ENCODE results near the gene POLE2. TPM values are rescaled to one million over a fixed set of nuclear protein-coding genes. Genes with fewer than 3 reads are reported as not detected.

Gene POLE2
- total RNA-seq, 1 experiment from 2014 or later, result 38.6 TPM

DNA sequence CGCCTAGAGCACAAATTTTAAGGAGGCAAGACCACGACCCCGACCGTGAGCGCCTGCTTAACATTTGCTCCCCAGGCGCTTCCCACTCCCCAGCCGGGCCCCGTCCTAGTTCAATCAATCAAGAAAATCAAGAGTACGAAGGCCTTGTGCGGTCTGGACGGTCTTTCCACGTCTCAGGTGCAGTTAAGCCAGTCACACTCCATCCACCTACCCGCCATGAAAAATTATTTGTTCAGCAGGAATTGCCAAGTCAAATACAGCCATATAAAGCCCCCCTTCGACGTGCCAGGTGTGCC lies 89.9 kb downstream of the POLE2 start:
- CTCF ChIA-PET, result interaction anchor here (0.7 kb wide), 1 partner anchor 12 kb away, joined by 5 read pairs; no protein-coding TSS in a partner anchor

DNA sequence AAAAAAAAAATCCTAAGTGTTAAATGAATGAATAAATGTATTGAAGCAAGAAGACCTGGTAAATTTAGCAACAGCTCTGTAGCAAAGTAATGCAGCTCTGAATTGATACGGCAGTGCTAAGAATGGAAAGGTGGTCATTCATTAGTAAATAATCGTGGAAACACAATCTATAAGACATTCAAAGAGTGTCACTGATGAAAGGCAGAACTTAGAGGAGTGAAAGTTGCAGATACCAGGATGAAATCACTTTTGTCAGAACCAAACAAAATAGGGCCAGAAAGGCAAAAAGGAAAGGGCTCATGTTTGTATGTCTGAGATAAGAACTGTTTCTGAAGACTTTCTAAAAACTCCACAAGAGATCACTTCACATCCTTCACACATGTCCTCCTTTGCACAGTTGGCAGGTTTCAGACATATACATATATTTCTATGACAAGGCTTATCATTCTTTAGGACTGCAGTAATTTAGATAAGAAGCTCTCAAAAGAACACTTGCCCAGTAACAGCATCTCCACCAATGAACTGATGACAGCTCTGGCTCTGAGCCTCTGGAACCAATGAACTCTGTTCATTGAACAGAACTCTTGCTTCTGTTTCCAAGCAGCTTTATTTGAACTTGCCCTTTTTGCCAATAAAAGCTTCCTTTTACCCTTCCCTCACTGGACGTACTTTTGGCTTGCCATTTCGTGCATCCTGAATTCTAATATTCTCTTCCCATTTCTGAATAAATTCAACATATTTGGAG lies 93.5 kb downstream of the POLE2 start:
- CTCF ChIA-PET, result interaction anchor here (0.5 to 1.7 kb wide), 4 partner anchors 8 to 173 kb away, joined by 3 to 7 read pairs (median 4); partner anchors contain the start of genes KLHDC2 and RPS29
- Histone ChIP-seq H3K9me3 (ENCODE audit: low read length) (no peaks in the 10 kb centered on the region), H3F3A (ENCODE audit: low read length, unreplicated experiment) (no peaks in the 10 kb centered on the region), H3K4me1 (ENCODE audit: insufficient read depth, low read length) (peaks cover 28% of the 10 kb centered on the region), H3K9me2 (replicated peaks; ENCODE audit: low read length) (no peaks in the 10 kb centered on the region), H4K20me1 (ENCODE audit: low read length) (no peaks in the 10 kb centered on the region), H3K4me3 (ENCODE audit: low read length) (no peak overlapping the region), H3K27ac (ENCODE audit: low read length) (no peak overlapping the region), H3K36me3 (ENCODE audit: low read depth, low read length) (no peaks in the 10 kb centered on the region), H3K79me2 (ENCODE audit: low read length) (peaks cover 31% of the 10 kb centered on the region), H3K27me3 (ENCODE audit: low read length) (no peaks in the 10 kb centered on the region), H3K9ac (ENCODE audit: low read length) (no peak overlapping the region), H2AFZ (ENCODE audit: low read length) (no peak overlapping the region), H3K4me2 (ENCODE audit: low read length) (no peak overlapping the region)
- no TSS peak for BruUV-seq (replicated peaks)
- peak; percentile 32 for DNase-seq
- ATAC-seq, result no peak
- POLR2A ChIA-PET (ENCODE audit: unreplicated experiment), result interaction anchor here (1.7 kb wide), 1 partner anchor 8 kb away, joined by 10 read pairs; the partner anchor contains the start of gene RPS29
- intact Hi-C loops (cut with micrococcal nuclease), result no loop called here
- TF ChIP-seq EZH2phosphoT487 (IDR thresholded peaks at IDR 0.05; ENCODE audit: borderline replicate concordance, low read length) (no peak), EZH2 (IDR thresholded peaks at IDR 0.05; ENCODE audit: low read length, unreplicated experiment) (no peak)
- TF ChIP-seq, protein P1, sequence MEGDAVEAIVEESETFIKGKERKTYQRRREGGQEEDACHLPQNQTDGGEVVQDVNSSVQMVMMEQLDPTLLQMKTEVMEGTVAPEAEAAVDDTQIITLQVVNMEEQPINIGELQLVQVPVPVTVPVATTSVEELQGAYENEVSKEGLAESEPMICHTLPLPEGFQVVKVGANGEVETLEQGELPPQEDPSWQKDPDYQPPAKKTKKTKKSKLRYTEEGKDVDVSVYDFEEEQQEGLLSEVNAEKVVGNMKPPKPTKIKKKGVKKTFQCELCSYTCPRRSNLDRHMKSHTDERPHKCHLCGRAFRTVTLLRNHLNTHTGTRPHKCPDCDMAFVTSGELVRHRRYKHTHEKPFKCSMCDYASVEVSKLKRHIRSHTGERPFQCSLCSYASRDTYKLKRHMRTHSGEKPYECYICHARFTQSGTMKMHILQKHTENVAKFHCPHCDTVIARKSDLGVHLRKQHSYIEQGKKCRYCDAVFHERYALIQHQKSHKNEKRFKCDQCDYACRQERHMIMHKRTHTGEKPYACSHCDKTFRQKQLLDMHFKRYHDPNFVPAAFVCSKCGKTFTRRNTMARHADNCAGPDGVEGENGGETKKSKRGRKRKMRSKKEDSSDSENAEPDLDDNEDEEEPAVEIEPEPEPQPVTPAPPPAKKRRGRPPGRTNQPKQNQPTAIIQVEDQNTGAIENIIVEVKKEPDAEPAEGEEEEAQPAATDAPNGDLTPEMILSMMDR (conservative IDR thresholded peaks at IDR 0.05; ENCODE audit: low read depth, low read length), result no peak

More for the DNA sequence above, 89.9 kb downstream of the POLE2 start:
- Histone ChIP-seq H3K27ac (ENCODE audit: low read length) (peak overlapping the region; percentile 82), H2AFZ (ENCODE audit: low read length) (peak overlapping the region; percentile 90), H3F3A (ENCODE audit: low read length, unreplicated experiment) (no peaks in the 10 kb centered on the region), H3K36me3 (ENCODE audit: low read depth, low read length) (peaks cover 5% of the 10 kb centered on the region; the same call in 1 of the 2 replicates), H3K27me3 (ENCODE audit: low read length) (no peaks in the 10 kb centered on the region), H3K9ac (ENCODE audit: low read length) (peak overlapping the region; percentile 97), H3K4me3 (ENCODE audit: low read length) (peak overlapping the region; percentile 94), H3K4me1 (ENCODE audit: insufficient read depth, low read length) (peaks cover 34% of the 10 kb centered on the region), H3K79me2 (ENCODE audit: low read length) (peaks cover 60% of the 10 kb centered on the region), H3K4me2 (ENCODE audit: low read length) (peak overlapping the region; percentile 97), H4K20me1 (ENCODE audit: low read length) (no peaks in the 10 kb centered on the region), H3K9me3 (ENCODE audit: low read length) (no peaks in the 10 kb centered on the region), H3K9me2 (replicated peaks; ENCODE audit: low read length) (no peaks in the 10 kb centered on the region)
- no peak for DNase-seq
- ATAC-seq, result peak; percentile 7
- TF ChIP-seq EZH2 (IDR thresholded peaks at IDR 0.05; ENCODE audit: low read length, unreplicated experiment), result no peak
- TF ChIP-seq EZH2phosphoT487 (IDR thresholded peaks at IDR 0.05; ENCODE audit: borderline replicate concordance, low read length), result no peak
- TF ChIP-seq, protein P1 (conservative IDR thresholded peaks at IDR 0.05; ENCODE audit: low read depth, low read length), result no peak
- intact Hi-C loops (cut with micrococcal nuclease), result loop anchor here (1.0 kb wide), 1 partner anchor 22 kb away; the partner anchor contains the start of genes MGAT2 and RPL36AL
- BruUV-seq (replicated peaks), result TSS peak; percentile 67
- POLR2A ChIA-PET (ENCODE audit: unreplicated experiment), result no interaction called here

Other genes with a start within 250 kb of the POLE2 start
- gene RPS29, start 101.8 kb downstream of the POLE2 start, total RNA-seq (2014; rRNA removed), result 1,420 and 1,912 TPM in 2 replicates
- 46.9 and 53.0 TPM in 2 replicates for gene LRR1, start 89.3 kb downstream of the POLE2 start, total RNA-seq (2014; rRNA removed)
- 408 and 411 TPM in 2 replicates for gene RPL36AL, start 67.6 kb downstream of the POLE2 start, total RNA-seq (2014; rRNA removed)
- gene MGAT2, start 67.4 kb downstream of the POLE2 start, total RNA-seq (2014; rRNA removed), result 39.5 and 51.4 TPM in 2 replicates
- gene DNAAF2, start 53.0 kb downstream of the POLE2 start, total RNA-seq (2014; rRNA removed), result 23.2 and 31.3 TPM in 2 replicates
- gene KLHDC1, start 4.9 kb upstream of the POLE2 start, total RNA-seq (2014; rRNA removed), result 0.07 and 0.58 TPM in 2 replicates
- 123 and 126 TPM in 2 replicates for gene KLHDC2, start 79.9 kb upstream of the POLE2 start, total RNA-seq (2014; rRNA removed)
- 52.9 and 54.0 TPM in 2 replicates for gene NEMF, start 164.6 kb upstream of the POLE2 start, total RNA-seq (2014; rRNA removed)
- 86.4 and 107 TPM in 2 replicates for gene ARF6, start 204.9 kb upstream of the POLE2 start, total RNA-seq (2014; rRNA removed)

Measured in PC-3 (cell line).